HuH-7 (cell line): Measurements from ENCODE around the gene CRTC3.
"Not testable (repeated sequence)": the region's sequence is repeated elsewhere in the genome, so short reads cannot be mapped to it uniquely, and the experiment has no call there.

ENCODE experiments used
- DNase-seq: peaks from one replicate; pipeline ENCODE4 v3.0.0; 2011; ENCODE audit warnings: low spot score

CRTC3 gene

GRCh38 chr15:90650117-90650955 lies 120.6 kb downstream of the CRTC3 start:
- DNase-seq: no peak

GRCh38 chr15:90650956-90651689 lies 121.4 kb downstream of the CRTC3 start:
- no peak for DNase-seq

- DNase-seq: no peak
These were observed 124.8 kb downstream of the CRTC3 start for GRCh38 chr15:90654233-90655136.

- DNase-seq: not testable (repeated sequence)
These were observed 127.9 kb downstream of the CRTC3 start for GRCh38 chr15:90657520-90658172.

GRCh38 chr15:90659481-90659880 lies 129.8 kb downstream of the CRTC3 start:
- no peak for DNase-seq

GRCh38 chr15:90660195-90660998 lies 130.7 kb downstream of the CRTC3 start:
- DNase-seq: no peak

- not testable (repeated sequence) for DNase-seq
These were observed 131.2 kb downstream of the CRTC3 start for GRCh38 chr15:90660999-90661330.

GRCh38 chr15:90664081-90664461 lies 134.3 kb downstream of the CRTC3 start:
- DNase-seq: not testable (repeated sequence)

- peak; percentile 86 for DNase-seq
These were observed 135.0 kb downstream of the CRTC3 start for GRCh38 chr15:90664650-90665287.

- peak; percentile 86 for DNase-seq
These were observed 135.8 kb downstream of the CRTC3 start for GRCh38 chr15:90665288-90666134.

GRCh38 chr15:90666135-90666909 lies 136.6 kb downstream of the CRTC3 start:
- no peak for DNase-seq

GRCh38 chr15:90667073-90667754 lies 137.5 kb downstream of the CRTC3 start:
- DNase-seq: no peak

- not testable (repeated sequence) for DNase-seq
These were observed 138.1 kb downstream of the CRTC3 start for GRCh38 chr15:90667755-90668345.

GRCh38 chr15:90670631-90671030 lies 140.9 kb downstream of the CRTC3 start:
- not testable (repeated sequence) for DNase-seq

GRCh38 chr15:90671216-90671615 lies 141.5 kb downstream of the CRTC3 start:
- DNase-seq: no peak

- not testable (repeated sequence) for DNase-seq
These were observed 143.6 kb downstream of the CRTC3 start for GRCh38 chr15:90673357-90673756.

GRCh38 chr15:90674476-90674875 lies 144.8 kb downstream of the CRTC3 start:
- no peak for DNase-seq

- DNase-seq: no peak
These were observed 145.7 kb downstream of the CRTC3 start for GRCh38 chr15:90675464-90675863.
